Endothelial cell of umbilical vein (primary cell): ENCODE results near the gene OLFML2A. TPM values are rescaled to one million over a fixed set of nuclear protein-coding genes. Genes with fewer than 3 reads are reported as not detected.

ENCODE experiments used
- BruUV-seq: library from RNA; stranded (reverse); fragments of 400-500 nt; replicated peaks from 2 replicates; lab custom pipeline; 2021; lab: Mats Ljungman, UMichigan
- CTCF ChIA-PET: fragments of 300-600, 350-600 bp; sonication (Branson Sonifier 250); formaldehyde crosslinking; loops from one replicate; lab custom pipeline; 2021; ENCODE audit warnings: antibody characterized with exemption, inconsistent platforms; lab: Charles Lee
- POLR2A ChIA-PET: fragments of 300-600, 350-600 bp; sonication (Branson Sonifier 250); formaldehyde crosslinking; loops from one replicate; lab custom pipeline; 2021; ENCODE audit warnings: antibody characterized with exemption, inconsistent platforms; lab: Charles Lee
- DNase-seq: peaks from one replicate; pipeline ENCODE4 v3.0.0-alpha.2; 2011; ENCODE audit warnings: low read depth, low spot score
- FAIRE-seq: peaks from 2 replicates; lab custom pipeline; 2011; peaks lifted over from hg19 to GRCh38; lab: Jason Lieb, UNC
- H2AFZ ChIP-seq: 2 replicates; pipeline ENCODE4 v1.6.0; 2012; ENCODE audit warnings: low read depth, low read length, control low read depth, inconsistent platforms
- H3K27ac ChIP-seq: 2 replicates; pipeline ENCODE4 v1.5.1; 2011; ENCODE audit warnings: low read depth, mild to moderate bottlenecking, control low read depth, low read length, moderate library complexity; ENCODE audit not compliant: insufficient read depth
- H3K27me3 ChIP-seq, 2 experiments: 2 replicates each; pipeline versions ENCODE4 v1.6.0 to v1.6.1; 2011; ENCODE audit warnings: low read length in 2 of 2, mixed read lengths in 1 of 2; ENCODE audit not compliant: control insufficient read depth in 2 of 2, insufficient read depth in 2 of 2
- H3K36me3 ChIP-seq, 2 experiments: 2 replicates in 1 of 2; 3 replicates in 1 of 2; pipeline ENCODE4 v1.5.1; 2011; ENCODE audit warnings: low read length in 2 of 2, mild to moderate bottlenecking in 1 of 2, moderate library complexity in 1 of 2; ENCODE audit not compliant: control insufficient read depth in 2 of 2, insufficient read depth in 2 of 2; ENCODE audit errors: extremely low read depth in 1 of 2
- H3K4me1 ChIP-seq: 3 replicates; pipeline ENCODE4 v1.5.1; 2011; ENCODE audit warnings: mild to moderate bottlenecking, low read length; ENCODE audit not compliant: control insufficient read depth, insufficient read depth; ENCODE audit errors: extremely low read depth
- H3K4me2 ChIP-seq: 2 replicates; pipeline ENCODE4 v1.6.1; 2011; ENCODE audit warnings: low read length, control low read depth, mixed read lengths; ENCODE audit not compliant: insufficient read depth
- H3K4me3 ChIP-seq, 3 experiments: fragments of 200-600 bp in 1 of 3; sonication (generic), shearing (Covaris generic) in 1 of 3; replicated peaks in 1 of 3; 2 replicates each; pipeline ENCODE4 v1.5.1; 2011 to 2016; ENCODE audit warnings: control low read depth in 3 of 3, low read length in 3 of 3, mild to moderate bottlenecking in 2 of 3, inconsistent platforms in 1 of 3, low read depth in 1 of 3, moderate library complexity in 1 of 3; ENCODE audit not compliant: insufficient read depth in 1 of 3
- H3K79me2 ChIP-seq: 2 replicates; pipeline ENCODE4 v1.6.0; 2012; ENCODE audit warnings: low read length, inconsistent platforms; ENCODE audit not compliant: control insufficient read depth, insufficient read depth
- H3K9ac ChIP-seq: replicated peaks from 2 replicates; pipeline ENCODE3; 2011; ENCODE audit warnings: low read length, control low read depth; ENCODE audit not compliant: insufficient read depth; ENCODE audit errors: extremely low read depth
- H3K9me1 ChIP-seq: replicated peaks from 3 replicates; pipeline ENCODE4 v1.6.0; 2011; ENCODE audit warnings: mild to moderate bottlenecking, low read length; ENCODE audit not compliant: control insufficient read depth, insufficient read depth; ENCODE audit errors: extremely low read depth
- H3K9me3 ChIP-seq: replicated peaks from 2 replicates; pipeline ENCODE4 v1.5.1; 2012; ENCODE audit warnings: low read length, inconsistent platforms; ENCODE audit not compliant: control insufficient read depth, insufficient read depth
- H4K20me1 ChIP-seq: replicated peaks from 2 replicates; pipeline ENCODE3; 2011; ENCODE audit warnings: mild to moderate bottlenecking, low read length; ENCODE audit not compliant: control insufficient read depth, insufficient read depth; ENCODE audit errors: extremely low read depth
- CTCF ChIP-seq, 2 donors: IDR thresholded peaks; 1 replicate in 1 of 2; 2 replicates in 1 of 2; pipeline ENCODE4 v1.5.1; 2011; ENCODE audit warnings: low read length in 2 of 2, mild to moderate bottlenecking in 2 of 2, moderate library complexity in 2 of 2, control low read depth in 1 of 2, inconsistent platforms in 1 of 2, low read depth in 1 of 2; ENCODE audit not compliant: insufficient read depth in 1 of 2; ENCODE audit errors: extremely low read depth in 1 of 2
- EZH2 ChIP-seq: IDR thresholded peaks from 2 replicates; pipeline ENCODE4 v1.6.1; 2012; ENCODE audit warnings: borderline replicate concordance, low read depth, mild to moderate bottlenecking, moderate library complexity, low read length, inconsistent platforms; ENCODE audit not compliant: severe bottlenecking
- FOS ChIP-seq: IDR thresholded peaks from 2 replicates; pipeline ENCODE4 v1.6.1; 2011; ENCODE audit warnings: mild to moderate bottlenecking, low read length, moderate library complexity, borderline replicate concordance; ENCODE audit not compliant: insufficient read depth
- GATA2 ChIP-seq: IDR thresholded peaks from 2 replicates; pipeline ENCODE4 v1.7.0; 2011; ENCODE audit warnings: low read depth, mild to moderate bottlenecking, moderate library complexity, mixed read lengths, low read length; ENCODE audit not compliant: insufficient read length, insufficient read depth
- MYC ChIP-seq: IDR thresholded peaks from one replicate; pipeline ENCODE4 v1.6.1; 2011; ENCODE audit warnings: mild to moderate bottlenecking, low read depth, low read length
- dilution Hi-C: fragments of 300-500 bp; cut with MboI; formaldehyde crosslinking; loops from one replicate; pipeline ENCODE4 v1.15.0; 2019; ENCODE audit warnings: low sequenced_read_pairs; ENCODE audit not compliant: extremely low pct_ligation_motif_present
- intact Hi-C: fragments of 100-400 bp; cut with micrococcal nuclease; formaldehyde crosslinking; loops from one replicate; pipeline ENCODE4 v1.10.0; 2022
- polyA plus RNA-seq, 4 experiments: library from polyadenylated mRNA; depleted of rRNA in 3 of 4; stranded (reverse) in 3 of 4; unstranded in 1 of 4; fragments of >200 nt; gene quantifications; 2 replicates each; pipeline versions ENCODE4 v1.2.1 to v1.2.3, GENCODE V29; 2011 to 2012; ENCODE audit warnings: missing spikeins in 1 of 4
- total RNA-seq: library from RNA; stranded (reverse); gene quantifications from 2 replicates; pipeline ENCODE4 v1.2.3, GENCODE V29; 2021

The OLFML2A gene
- total and polyA plus RNA-seq, 2 donors (not counting 3 experiments of a cell fraction or from before 2014, with no cell fraction given), result 0.92 to 1.1 TPM

GRCh38 chr9:124766326-124766725 lies 10.6 kb upstream of the OLFML2A start:
- Histone ChIP-seq H3K9me3 (no peaks in the 10 kb centered on the region), H3K36me3 (no peaks in the 10 kb centered on the region), H3K4me3 (no peak overlapping the region), H3K4me1 (peaks cover 10% of the 10 kb centered on the region), H3K79me2 (no peaks in the 10 kb centered on the region), H3K27ac (no peak overlapping the region), H3K4me2 (no peak overlapping the region), H4K20me1 (peaks cover 2% of the 10 kb centered on the region), H3K9me1 (no peaks in the 10 kb centered on the region), H3K9ac (no peak overlapping the region), H2AFZ (no peak overlapping the region), H3K27me3 (peaks cover 57 to 85% of the 10 kb centered on the region in 2 experiments)
- intact Hi-C loops (loop anchor here (5.0 kb wide), 1 partner anchor 214 kb away; no protein-coding TSS in a partner anchor), dilution Hi-C loops (no loop called here)
- no TSS peak for BruUV-seq
- ChIA-PET CTCF (interaction anchor here (0.8 to 9.4 kb wide), 9 partner anchors 8 to 229 kb away, joined by 3 to 82 read pairs (median 7); partner anchors contain the start of gene WDR38), POLR2A (no interaction called here)
- DNase-seq (no peak), FAIRE-seq (no peak)
- TF ChIP-seq CTCF (IDR thresholded peaks at IDR 0.05; ENCODE audit: extremely low read depth in 1 of 2, insufficient read depth in 1 of 2, low read depth in 1 of 2, low read length in 2 of 2) (no peak), EZH2 (no peak), FOS (no peak), GATA2 (no peak), MYC (no peak)
